SK-N-SH (cell line): ENCODE results near the gene RAB3B. TPM values are rescaled to one million over a fixed set of nuclear protein-coding genes. Genes with fewer than 3 reads are reported as not detected.

Source experiments
- CTCF ChIA-PET: fragments of 300-600, 350-600 bp; formaldehyde crosslinking; extraction: SDS; loops from one replicate; lab custom pipeline; 2021; lab: Yijun Ruan, JAX
- POLR2A ChIA-PET: fragments of 350-600 bp; sonication (Branson Sonifier 250); formaldehyde crosslinking; extraction: SDS; loops from one replicate; lab custom pipeline; 2020; ENCODE audit warnings: antibody characterized with exemption, inconsistent platforms; lab: Yijun Ruan, JAX
- DNase-seq: peaks from one replicate; pipeline ENCODE4 v3.0.0; 2012
- H2AFZ ChIP-seq: fragments of 200-600 bp; sonication (generic); 2 replicates; pipeline ENCODE4 v1.8.1; 2016; ENCODE audit warnings: antibody characterized with exemption, mild to moderate bottlenecking, low read depth
- H3F3A ChIP-seq: fragments of 200-600 bp; sonication (generic); replicated peaks from 2 replicates; pipeline ENCODE3; 2016; ENCODE audit warnings: antibody characterized with exemption, mild to moderate bottlenecking; ENCODE audit not compliant: insufficient read depth
- H3K27ac ChIP-seq, 2 experiments: fragments of 200-500 bp in 1 of 2; fragments of 200-600 bp in 1 of 2; sonication (Bioruptor generic) in 1 of 2; sonication (generic), shearing (Covaris generic) in 1 of 2; 2 replicates each; pipeline versions ENCODE4 v1.5.1 to v1.6.1; 2014 to 2016; ENCODE audit warnings: low read depth in 2 of 2, inconsistent platforms in 1 of 2, low read length in 1 of 2, mild to moderate bottlenecking in 1 of 2, mixed read lengths in 1 of 2
- H3K27me3 ChIP-seq: fragments of 200-600 bp; sonication (generic), shearing (Covaris generic); 2 replicates; pipeline ENCODE4 v1.6.1; 2016; ENCODE audit warnings: mixed run types; ENCODE audit not compliant: insufficient read depth
- H3K36me3 ChIP-seq, 2 experiments: fragments of 200-500 bp in 1 of 2; fragments of 200-600 bp in 1 of 2; sonication (Bioruptor generic) in 1 of 2; sonication (generic) in 1 of 2; replicated peaks in 1 of 2; 2 replicates each; pipeline versions ENCODE3 to v1.5.1; 2014 to 2016; ENCODE audit warnings: low read length in 1 of 2, mild to moderate bottlenecking in 1 of 2; ENCODE audit not compliant: insufficient read depth in 2 of 2, control insufficient read depth in 1 of 2
- H3K4me1 ChIP-seq, 2 experiments: fragments of 200-500 bp in 1 of 2; fragments of 200-600 bp in 1 of 2; sonication (Bioruptor generic) in 1 of 2; sonication (generic), shearing (Covaris generic) in 1 of 2; 2 replicates each; pipeline versions ENCODE4 v1.5.1 to v1.6.1; 2014 to 2016; ENCODE audit warnings: low read depth in 1 of 2, low read length in 1 of 2, mixed run types in 1 of 2; ENCODE audit not compliant: insufficient read depth in 2 of 2, control insufficient read depth in 1 of 2
- H3K4me2 ChIP-seq: fragments of 200-600 bp; sonication (generic), shearing (Covaris generic); 2 replicates; pipeline ENCODE4 v1.6.1; 2017; ENCODE audit warnings: mixed run types
- H3K4me3 ChIP-seq, 2 experiments: fragments of 200-500 bp in 1 of 2; fragments of 200-600 bp in 1 of 2; sonication (Bioruptor generic) in 1 of 2; sonication (generic), shearing (Covaris generic) in 1 of 2; 2 replicates each; pipeline versions ENCODE4 v1.5.1 to v1.8.1; 2014 to 2016; ENCODE audit warnings: low read depth in 2 of 2, inconsistent platforms in 1 of 2, low read length in 1 of 2, mild to moderate bottlenecking in 1 of 2, mixed read lengths in 1 of 2, moderate library complexity in 1 of 2
- H3K79me2 ChIP-seq: fragments of 200-600 bp; sonication (generic); 2 replicates; pipeline ENCODE4 v1.8.1; 2017; ENCODE audit warnings: mild to moderate bottlenecking; ENCODE audit not compliant: insufficient read depth
- H3K9ac ChIP-seq: fragments of 200-600 bp; sonication (generic); 2 replicates; pipeline ENCODE4 v1.6.1; 2017; ENCODE audit warnings: mixed run types
- H3K9me2 ChIP-seq: fragments of 200-600 bp; sonication (generic); 2 replicates; pipeline ENCODE4 v1.6.1; 2017; ENCODE audit warnings: mixed run types
- H3K9me3 ChIP-seq: fragments of 200-600 bp; sonication (generic); 2 replicates; pipeline ENCODE4 v1.6.1; 2017; ENCODE audit warnings: mixed run types, mild to moderate bottlenecking, moderate library complexity
- H4K20me1 ChIP-seq: fragments of 200-600 bp; sonication (generic); 2 replicates; pipeline ENCODE4 v1.6.1; 2017; ENCODE audit warnings: mild to moderate bottlenecking, mixed run types; ENCODE audit not compliant: insufficient read depth
- CHD2 ChIP-seq: fragments of 150-350 bp; IDR thresholded peaks from 2 replicates; pipeline ENCODE4 v1.6.1; 2018; ENCODE audit warnings: low read length; ENCODE audit not compliant: partially characterized antibody
- ELF1 ChIP-seq: IDR thresholded peaks from 2 replicates; pipeline ENCODE4 v1.4.0; 2012
- EP300 ChIP-seq, 2 experiments: IDR thresholded peaks; 2 replicates each; pipeline versions ENCODE4 v1.4.0 to v1.6.1; 2012; ENCODE audit warnings: borderline replicate concordance in 1 of 2, low read depth in 1 of 2, low read length in 1 of 2
- EZH2phosphoT487 ChIP-seq: fragments of 200-600 bp; sonication (generic); IDR thresholded peaks from 2 replicates; pipeline ENCODE4 v1.6.1; 2017; ENCODE audit warnings: low read depth, mixed run types, mild to moderate bottlenecking, antibody characterized with exemption, moderate library complexity, borderline replicate concordance
- FOSL2 ChIP-seq: IDR thresholded peaks from 2 replicates; pipeline ENCODE4 v1.4.0; 2012; ENCODE audit warnings: low read depth, mild to moderate bottlenecking, moderate library complexity, borderline replicate concordance
- FOXJ3 ChIP-seq: sonication (generic); formaldehyde crosslinking; IDR thresholded peaks from 2 replicates; pipeline ENCODE4 v1.5.1; 2020; ENCODE audit warnings: mild to moderate bottlenecking, missing genetic modification reagents
- GABPA ChIP-seq: IDR thresholded peaks from 2 replicates; pipeline ENCODE4 v1.4.0; 2012; ENCODE audit warnings: low read depth, mild to moderate bottlenecking
- JUND ChIP-seq: IDR thresholded peaks from 2 replicates; pipeline ENCODE4 v1.4.0; 2012
- MEF2A ChIP-seq: IDR thresholded peaks from 2 replicates; pipeline ENCODE4 v1.4.0; 2012; ENCODE audit warnings: low read depth, borderline replicate concordance
- NFIC ChIP-seq: IDR thresholded peaks from 2 replicates; pipeline ENCODE4 v1.4.0; 2012; ENCODE audit warnings: borderline replicate concordance
- NRF1 ChIP-seq: IDR thresholded peaks from 2 replicates; pipeline ENCODE4 v1.6.1; 2012; ENCODE audit warnings: low read depth, mild to moderate bottlenecking, low read length
- POLR2AphosphoS5 ChIP-seq: IDR thresholded peaks from 2 replicates; pipeline ENCODE4 v1.6.1; 2012; ENCODE audit warnings: low read depth, low read length
- RAD21 ChIP-seq: IDR thresholded peaks from 2 replicates; pipeline ENCODE4 v1.6.1; 2012; ENCODE audit warnings: mild to moderate bottlenecking, low read length
- RCOR1 ChIP-seq: fragments of 150-350 bp; IDR thresholded peaks from 2 replicates; pipeline ENCODE4 v1.6.1; 2017; ENCODE audit warnings: antibody characterized with exemption, low read length
- RXRA ChIP-seq: IDR thresholded peaks from 2 replicates; pipeline ENCODE4 v1.4.0; 2012; ENCODE audit warnings: low read depth, mild to moderate bottlenecking, borderline replicate concordance
- SIN3A ChIP-seq: IDR thresholded peaks from 2 replicates; pipeline ENCODE4 v1.6.1; 2012; ENCODE audit warnings: low read depth, mild to moderate bottlenecking, low read length, moderate library complexity, borderline replicate concordance
- TAF1 ChIP-seq: IDR thresholded peaks from 2 replicates; pipeline ENCODE4 v1.6.1; 2012; ENCODE audit warnings: low read depth, mild to moderate bottlenecking, low read length, moderate library complexity, borderline replicate concordance
- YY1 ChIP-seq: IDR thresholded peaks from 2 replicates; pipeline ENCODE4 v1.4.0; 2012; ENCODE audit warnings: low read depth, mild to moderate bottlenecking
- WGBS: methylation state at CpG from one replicate; pipeline ENCODE4 v1.1.6; 2017; ENCODE audit warnings: low lambda C conversion rate; 5-methylcytosine and 5-hydroxymethylcytosine counted together
- polyA plus RNA-seq, 3 experiments: library from polyadenylated mRNA; depleted of rRNA; stranded (reverse); fragments of >200 nt; gene quantifications; 2 replicates each; pipeline ENCODE4 v1.2.3, GENCODE V29; 2012
- TF ChIP-seq, protein P1 (sequence below): IDR thresholded peaks from 2 replicates; pipeline ENCODE4 v1.4.0; 2012; ENCODE audit warnings: low read depth
- TF ChIP-seq, protein P2 (sequence below): IDR thresholded peaks from 2 replicates; pipeline ENCODE4 v1.4.0; 2012; ENCODE audit warnings: low read depth, borderline replicate concordance
- TF ChIP-seq, protein P3 (sequence below): IDR thresholded peaks from 2 replicates; pipeline ENCODE4 v1.4.0; 2012; ENCODE audit warnings: low read depth, borderline replicate concordance
- TF ChIP-seq, protein P4 (sequence below): IDR thresholded peaks from 2 replicates; pipeline ENCODE4; 2012
- TF ChIP-seq, protein P5 (sequence below): fragments of 200-600 bp; sonication (generic); IDR thresholded peaks from 2 replicates; pipeline ENCODE4 v1.6.1; 2017; ENCODE audit warnings: antibody characterized with exemption, mild to moderate bottlenecking, moderate library complexity
- TF ChIP-seq, protein P6 (sequence below): fragments of 150-350 bp; IDR thresholded peaks from 2 replicates; pipeline ENCODE4 v1.6.1; 2017; ENCODE audit warnings: antibody characterized with exemption, low read length, low read depth, borderline replicate concordance
- TF ChIP-seq, protein P7 (sequence below): fragments of 150-350 bp; IDR thresholded peaks from 2 replicates; pipeline ENCODE4 v1.6.1; 2016; ENCODE audit warnings: mild to moderate bottlenecking, low read depth, low read length

Gene RAB3B
- polyA plus RNA-seq, 1 of the 3 experiments (the other 2 are of a cell fraction), result 10.2 TPM

DNA sequence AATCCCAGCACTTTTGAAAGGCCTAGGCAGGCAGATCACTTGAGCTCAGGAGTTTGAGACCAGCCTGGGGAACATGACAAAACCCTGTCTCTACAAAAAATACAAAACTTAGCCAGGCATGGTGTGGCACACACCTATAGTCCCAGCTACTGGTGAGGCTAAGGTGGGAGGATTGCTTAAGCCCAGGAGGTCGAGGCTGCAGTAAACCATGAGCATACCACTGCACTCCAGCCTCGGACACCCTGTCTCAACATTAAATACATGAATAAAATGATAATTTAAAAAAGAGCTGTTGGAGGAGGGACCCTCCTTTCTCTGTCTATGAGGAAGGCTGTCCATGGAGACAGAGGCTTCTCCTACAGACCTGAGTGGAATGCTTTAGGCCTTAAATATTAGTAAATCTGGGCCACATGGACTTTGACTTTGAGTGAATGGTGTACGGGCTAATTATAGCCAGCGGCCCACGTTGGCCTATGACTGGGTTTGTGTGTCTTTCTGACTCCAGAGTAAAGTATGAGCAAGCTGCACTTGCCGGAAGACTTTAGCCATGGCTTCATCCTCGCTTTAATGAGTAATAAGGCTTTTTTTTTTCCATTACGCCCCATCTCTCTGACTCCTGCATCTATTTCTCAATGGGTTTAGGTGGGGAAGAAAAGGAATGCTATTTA lies 21.3 kb downstream of the RAB3B start:
- no peaks in the 10 kb centered on the region for H3K9me3 ChIP-seq
- POLR2A ChIA-PET, result interaction anchor here (0.7 kb wide), 1 partner anchor 176 kb away, joined by 3 read pairs; no protein-coding TSS in a partner anchor
- H3K79me2 ChIP-seq, result peaks cover 81% of the 10 kb centered on the region
- no peaks in the 10 kb centered on the region for H4K20me1 ChIP-seq
- no peak overlapping the region for H2AFZ ChIP-seq
- H3F3A ChIP-seq, result peaks cover 17% of the 10 kb centered on the region
- H3K9me2 ChIP-seq, result no peaks in the 10 kb centered on the region
- peaks cover under 1 to 18% of the 10 kb centered on the region in 2 experiments for H3K36me3 ChIP-seq
- WGBS, result 23% methylated on average over 8 of the region's 8 CpGs
- no peaks in the 10 kb centered on the region for H3K27me3 ChIP-seq
- DNase-seq, result no peak
- CTCF ChIA-PET, result interaction anchor here (4.2 kb wide), 1 partner anchor 72 kb away, joined by 14 read pairs; no protein-coding TSS in a partner anchor
- peak overlapping the region; percentile 54; the same call in 1 of the 2 replicates for H3K9ac ChIP-seq
- H3K27ac ChIP-seq, result peak overlapping the region in 1 of 2 experiments; percentile 85; a peak in 2 of 4 replicates
- no peak overlapping the region for H3K4me3 ChIP-seq
- H3K4me1 ChIP-seq, result peaks cover 0 to 38% of the 10 kb centered on the region in 2 experiments; a peak in 2 of 4 replicates
- H3K4me2 ChIP-seq, result peak overlapping the region; percentile 43; the same call in 1 of the 2 replicates
- TF ChIP-seq, protein P1, sequence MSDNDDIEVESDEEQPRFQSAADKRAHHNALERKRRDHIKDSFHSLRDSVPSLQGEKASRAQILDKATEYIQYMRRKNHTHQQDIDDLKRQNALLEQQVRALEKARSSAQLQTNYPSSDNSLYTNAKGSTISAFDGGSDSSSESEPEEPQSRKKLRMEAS, result peak; percentile 85
- no peak for TF ChIP-seq NFIC
- no peak for TF ChIP-seq RXRA
- TF ChIP-seq EP300 (IDR thresholded peaks at IDR 0.05; ENCODE audit: borderline replicate concordance in 1 of 2, low read depth in 1 of 2, low read length in 1 of 2), result peak in 1 of 2 experiments; percentile 48; a peak in 1 of 4 replicates
- TF ChIP-seq, protein P2, sequence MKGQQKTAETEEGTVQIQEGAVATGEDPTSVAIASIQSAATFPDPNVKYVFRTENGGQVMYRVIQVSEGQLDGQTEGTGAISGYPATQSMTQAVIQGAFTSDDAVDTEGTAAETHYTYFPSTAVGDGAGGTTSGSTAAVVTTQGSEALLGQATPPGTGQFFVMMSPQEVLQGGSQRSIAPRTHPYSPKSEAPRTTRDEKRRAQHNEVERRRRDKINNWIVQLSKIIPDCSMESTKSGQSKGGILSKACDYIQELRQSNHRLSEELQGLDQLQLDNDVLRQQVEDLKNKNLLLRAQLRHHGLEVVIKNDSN, result no peak
- TF ChIP-seq RAD21, result no peak
- TF ChIP-seq SIN3A, result no peak
- TF ChIP-seq, protein P3, sequence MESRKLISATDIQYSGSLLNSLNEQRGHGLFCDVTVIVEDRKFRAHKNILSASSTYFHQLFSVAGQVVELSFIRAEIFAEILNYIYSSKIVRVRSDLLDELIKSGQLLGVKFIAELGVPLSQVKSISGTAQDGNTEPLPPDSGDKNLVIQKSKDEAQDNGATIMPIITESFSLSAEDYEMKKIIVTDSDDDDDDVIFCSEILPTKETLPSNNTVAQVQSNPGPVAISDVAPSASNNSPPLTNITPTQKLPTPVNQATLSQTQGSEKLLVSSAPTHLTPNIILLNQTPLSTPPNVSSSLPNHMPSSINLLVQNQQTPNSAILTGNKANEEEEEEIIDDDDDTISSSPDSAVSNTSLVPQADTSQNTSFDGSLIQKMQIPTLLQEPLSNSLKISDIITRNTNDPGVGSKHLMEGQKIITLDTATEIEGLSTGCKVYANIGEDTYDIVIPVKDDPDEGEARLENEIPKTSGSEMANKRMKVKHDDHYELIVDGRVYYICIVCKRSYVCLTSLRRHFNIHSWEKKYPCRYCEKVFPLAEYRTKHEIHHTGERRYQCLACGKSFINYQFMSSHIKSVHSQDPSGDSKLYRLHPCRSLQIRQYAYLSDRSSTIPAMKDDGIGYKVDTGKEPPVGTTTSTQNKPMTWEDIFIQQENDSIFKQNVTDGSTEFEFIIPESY, result no peak
- no peak for TF ChIP-seq CHD2
- TF ChIP-seq FOXJ3 (CRISPR knock-in tag), result no peak
- TF ChIP-seq, protein P4, sequence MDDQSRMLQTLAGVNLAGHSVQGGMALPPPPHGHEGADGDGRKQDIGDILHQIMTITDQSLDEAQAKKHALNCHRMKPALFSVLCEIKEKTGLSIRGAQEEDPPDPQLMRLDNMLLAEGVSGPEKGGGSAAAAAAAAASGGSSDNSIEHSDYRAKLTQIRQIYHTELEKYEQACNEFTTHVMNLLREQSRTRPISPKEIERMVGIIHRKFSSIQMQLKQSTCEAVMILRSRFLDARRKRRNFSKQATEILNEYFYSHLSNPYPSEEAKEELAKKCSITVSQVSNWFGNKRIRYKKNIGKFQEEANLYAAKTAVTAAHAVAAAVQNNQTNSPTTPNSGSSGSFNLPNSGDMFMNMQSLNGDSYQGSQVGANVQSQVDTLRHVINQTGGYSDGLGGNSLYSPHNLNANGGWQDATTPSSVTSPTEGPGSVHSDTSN, result peak; percentile 82
- TF ChIP-seq RCOR1, result no peak
- TF ChIP-seq NRF1, result no peak
- TF ChIP-seq, protein P5, sequence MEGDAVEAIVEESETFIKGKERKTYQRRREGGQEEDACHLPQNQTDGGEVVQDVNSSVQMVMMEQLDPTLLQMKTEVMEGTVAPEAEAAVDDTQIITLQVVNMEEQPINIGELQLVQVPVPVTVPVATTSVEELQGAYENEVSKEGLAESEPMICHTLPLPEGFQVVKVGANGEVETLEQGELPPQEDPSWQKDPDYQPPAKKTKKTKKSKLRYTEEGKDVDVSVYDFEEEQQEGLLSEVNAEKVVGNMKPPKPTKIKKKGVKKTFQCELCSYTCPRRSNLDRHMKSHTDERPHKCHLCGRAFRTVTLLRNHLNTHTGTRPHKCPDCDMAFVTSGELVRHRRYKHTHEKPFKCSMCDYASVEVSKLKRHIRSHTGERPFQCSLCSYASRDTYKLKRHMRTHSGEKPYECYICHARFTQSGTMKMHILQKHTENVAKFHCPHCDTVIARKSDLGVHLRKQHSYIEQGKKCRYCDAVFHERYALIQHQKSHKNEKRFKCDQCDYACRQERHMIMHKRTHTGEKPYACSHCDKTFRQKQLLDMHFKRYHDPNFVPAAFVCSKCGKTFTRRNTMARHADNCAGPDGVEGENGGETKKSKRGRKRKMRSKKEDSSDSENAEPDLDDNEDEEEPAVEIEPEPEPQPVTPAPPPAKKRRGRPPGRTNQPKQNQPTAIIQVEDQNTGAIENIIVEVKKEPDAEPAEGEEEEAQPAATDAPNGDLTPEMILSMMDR, result no peak
- TF ChIP-seq, protein P6, sequence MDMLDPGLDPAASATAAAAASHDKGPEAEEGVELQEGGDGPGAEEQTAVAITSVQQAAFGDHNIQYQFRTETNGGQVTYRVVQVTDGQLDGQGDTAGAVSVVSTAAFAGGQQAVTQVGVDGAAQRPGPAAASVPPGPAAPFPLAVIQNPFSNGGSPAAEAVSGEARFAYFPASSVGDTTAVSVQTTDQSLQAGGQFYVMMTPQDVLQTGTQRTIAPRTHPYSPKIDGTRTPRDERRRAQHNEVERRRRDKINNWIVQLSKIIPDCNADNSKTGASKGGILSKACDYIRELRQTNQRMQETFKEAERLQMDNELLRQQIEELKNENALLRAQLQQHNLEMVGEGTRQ, result no peak
- TF ChIP-seq POLR2AphosphoS5, result no peak
- no peak for TF ChIP-seq YY1
- no peak for TF ChIP-seq EZH2phosphoT487
- TF ChIP-seq, protein P7, sequence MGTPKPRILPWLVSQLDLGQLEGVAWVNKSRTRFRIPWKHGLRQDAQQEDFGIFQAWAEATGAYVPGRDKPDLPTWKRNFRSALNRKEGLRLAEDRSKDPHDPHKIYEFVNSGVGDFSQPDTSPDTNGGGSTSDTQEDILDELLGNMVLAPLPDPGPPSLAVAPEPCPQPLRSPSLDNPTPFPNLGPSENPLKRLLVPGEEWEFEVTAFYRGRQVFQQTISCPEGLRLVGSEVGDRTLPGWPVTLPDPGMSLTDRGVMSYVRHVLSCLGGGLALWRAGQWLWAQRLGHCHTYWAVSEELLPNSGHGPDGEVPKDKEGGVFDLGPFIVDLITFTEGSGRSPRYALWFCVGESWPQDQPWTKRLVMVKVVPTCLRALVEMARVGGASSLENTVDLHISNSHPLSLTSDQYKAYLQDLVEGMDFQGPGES, result no peak
- peak; percentile 67; the same call in 1 of the 2 replicates for TF ChIP-seq MEF2A
- peak; percentile 32; the same call in 1 of the 2 replicates for TF ChIP-seq ELF1
- TF ChIP-seq TAF1, result no peak
- peak; percentile 55; the same call in 1 of the 2 replicates for TF ChIP-seq FOSL2
- no peak for TF ChIP-seq GABPA
- peak; percentile 50 for TF ChIP-seq JUND
